NCI-H460 (cell line): ENCODE data around the gene LHFPL3. TPM values are rescaled to one million over a fixed set of nuclear protein-coding genes. Genes with fewer than 3 reads are reported as not detected.

Source experiments
- DNase-seq: peaks from one replicate; pipeline ENCODE4 v3.0.0-alpha.2; 2016; ENCODE audit warnings: low read depth; ENCODE audit errors: extremely low read depth
- total RNA-seq: library from RNA; depleted of rRNA; stranded (reverse); fragments of >200 nt; shearing (Covaris generic); gene quantifications from 2 replicates; pipeline ENCODE4 v1.2.3, GENCODE V29; 2014

The LHFPL3 gene
- total RNA-seq, 1 experiment from 2014 or later: not detected

DNA sequence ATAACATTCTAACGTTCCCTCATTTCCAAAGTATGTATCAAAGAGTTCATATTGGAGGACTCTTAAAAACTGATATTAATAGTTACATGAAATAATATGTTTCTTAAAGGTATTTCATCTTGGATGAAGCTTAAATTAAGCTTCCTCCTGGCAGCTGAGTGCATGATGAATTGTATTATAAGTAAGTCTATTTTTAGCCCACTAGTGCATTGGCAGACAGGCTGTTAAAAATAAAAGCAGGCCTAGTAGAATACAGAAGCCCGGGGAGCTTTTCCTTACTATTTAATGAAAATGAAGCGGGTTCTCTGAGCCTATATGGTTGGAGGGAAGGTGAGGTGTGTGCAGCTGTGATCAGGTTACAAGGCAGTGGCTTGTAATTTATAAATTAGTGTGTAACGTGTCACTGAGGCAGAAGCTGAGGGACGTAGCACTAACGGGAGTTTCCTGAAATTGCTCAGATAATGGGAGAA, 554.9 kb downstream of the LHFPL3 start:
- DNase-seq: no peak

DNA sequence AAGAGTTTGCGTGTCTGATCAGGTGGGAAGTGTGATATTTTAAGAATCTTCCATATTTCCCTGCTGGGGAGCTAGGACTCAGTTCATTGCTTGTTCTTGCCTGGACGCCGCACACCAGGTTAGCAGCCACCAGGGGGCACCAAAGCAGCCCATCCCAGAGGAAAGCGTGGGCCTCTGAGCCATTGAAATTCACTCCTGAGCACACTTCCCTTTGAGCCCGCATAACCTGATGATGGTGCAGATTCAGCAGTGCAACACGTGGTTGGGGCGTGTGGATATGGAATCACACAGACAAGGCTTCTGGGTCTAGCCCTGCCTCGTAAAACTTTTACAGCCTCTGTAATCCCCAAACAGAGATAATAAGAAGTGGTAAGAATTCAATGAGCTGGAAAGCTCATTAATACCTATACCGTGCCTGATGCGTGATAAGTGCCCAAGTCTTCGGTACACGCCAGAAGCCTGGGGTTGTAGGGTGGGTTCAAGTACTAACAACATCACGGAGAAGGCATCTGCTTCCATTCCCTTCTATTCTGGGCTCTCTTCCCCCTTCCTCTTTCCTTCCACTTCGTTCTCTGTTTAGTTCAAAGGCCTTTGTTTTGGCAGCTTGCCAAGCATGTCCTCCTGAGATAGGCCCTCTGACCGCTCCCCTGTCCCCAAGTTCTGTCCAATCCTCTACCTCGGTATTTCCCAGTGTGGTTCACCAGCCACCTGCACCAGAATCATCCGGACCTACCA, 555.5 kb downstream of the LHFPL3 start:
- peak; percentile 80 for DNase-seq

DNA sequence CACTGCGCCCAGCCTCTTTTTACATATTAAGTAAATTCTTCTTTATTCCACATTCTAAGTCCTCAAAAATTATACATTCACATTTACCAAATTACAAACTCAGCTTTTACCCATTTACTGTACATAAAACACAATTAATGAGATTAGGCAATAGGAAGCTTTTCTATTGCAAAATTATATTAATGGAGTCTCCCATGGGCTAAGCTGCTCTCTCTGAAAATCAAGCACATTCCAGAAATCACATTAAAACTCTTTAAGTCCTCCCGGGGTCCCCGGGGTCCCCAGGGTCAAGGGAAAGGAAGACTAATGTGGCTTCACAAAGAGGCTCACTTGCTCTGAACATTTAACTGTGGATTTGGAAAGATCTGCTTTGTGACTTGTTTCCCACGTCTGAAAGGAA, 558.2 kb downstream of the LHFPL3 start:
- DNase-seq: no peak

- DNase-seq: no peak
Observed at GRCh38 chr7:104890216-104890615, 561.8 kb downstream of the LHFPL3 start.

GRCh38 chr7:104891949-104892348, 563.5 kb downstream of the LHFPL3 start:
- no peak for DNase-seq

DNA sequence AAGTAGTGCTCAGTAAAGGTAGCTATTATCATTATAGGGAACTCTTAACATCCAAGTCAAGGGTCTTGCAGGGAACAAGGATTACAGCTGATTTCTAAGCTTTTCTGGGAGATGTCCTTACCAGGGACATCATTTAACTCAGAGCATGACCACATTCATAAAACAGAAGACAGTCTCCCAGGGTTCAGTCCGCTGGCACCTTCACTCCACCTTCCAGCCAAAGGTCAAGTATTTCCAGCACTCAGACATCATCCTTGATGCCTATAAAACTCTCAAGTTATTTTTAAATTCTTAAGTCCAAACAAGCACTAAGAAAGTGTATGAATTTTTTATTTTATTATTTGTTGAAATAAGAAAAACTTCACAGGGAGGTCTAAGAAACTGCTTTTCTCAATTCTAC, 565.9 kb downstream of the LHFPL3 start:
- no peak for DNase-seq

- DNase-seq: no peak
Observed at GRCh38 chr7:104894726-104895521, 566.5 kb downstream of the LHFPL3 start.

- no peak for DNase-seq
Observed at GRCh38 chr7:104895522-104896236, 567.3 kb downstream of the LHFPL3 start.

DNA sequence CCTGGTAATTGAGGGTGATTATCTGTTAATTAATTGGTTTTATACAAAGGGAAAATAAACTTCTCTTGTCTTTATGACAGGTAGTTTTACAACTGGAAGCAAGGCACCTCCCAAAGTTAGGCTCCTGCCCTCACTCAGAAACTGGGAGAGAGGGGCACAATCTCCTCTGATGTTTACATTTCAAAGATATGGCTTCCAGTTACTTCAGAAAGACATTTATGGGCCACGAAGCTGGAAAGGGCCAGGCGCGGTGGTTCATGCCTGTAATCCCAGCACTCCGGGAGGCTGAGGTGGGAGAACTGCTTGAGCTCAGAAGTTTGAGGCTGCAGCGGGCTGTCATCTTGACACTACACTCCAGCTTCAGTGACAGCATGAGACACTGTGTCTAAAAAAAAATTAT, 570.0 kb downstream of the LHFPL3 start:
- DNase-seq: no peak

DNA sequence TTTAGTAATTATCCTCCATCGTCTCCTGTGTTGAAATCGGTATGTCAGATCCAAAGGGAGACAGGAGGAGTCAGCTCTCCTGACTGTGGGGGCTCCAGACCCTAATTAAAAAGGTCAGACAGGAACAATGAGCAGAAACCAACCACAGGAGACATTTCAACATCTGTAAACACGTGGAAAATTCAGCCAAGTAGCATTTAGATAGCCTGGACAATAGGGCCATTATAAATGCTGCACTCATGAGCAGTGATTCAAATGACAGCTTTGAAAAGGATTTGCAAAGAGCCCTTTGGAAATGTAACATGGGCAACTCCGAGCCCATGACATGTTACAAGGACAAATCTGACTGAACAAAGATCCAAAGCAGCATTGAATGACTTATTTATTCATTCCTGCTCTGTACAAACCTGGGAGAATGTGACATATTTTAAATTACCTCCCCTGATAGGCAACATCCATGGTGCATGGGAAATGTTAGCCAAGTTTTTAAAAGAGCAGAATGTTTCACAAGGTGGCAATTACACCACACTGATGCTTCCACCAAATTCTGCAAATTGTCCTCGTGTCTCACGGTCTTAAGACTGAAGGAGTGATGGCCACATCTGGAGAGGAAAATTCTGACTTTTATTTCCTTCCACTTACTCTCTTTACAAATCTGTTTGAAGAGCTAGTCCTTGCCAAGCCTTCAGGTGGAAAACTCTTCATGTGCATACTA, 572.3 kb downstream of the LHFPL3 start:
- no peak for DNase-seq

- no peak for DNase-seq
Observed at GRCh38 chr7:104901240-104901619, 572.8 kb downstream of the LHFPL3 start.

- DNase-seq: no peak
Observed at GRCh38 chr7:104902183-104902582, 573.8 kb downstream of the LHFPL3 start.

DNA sequence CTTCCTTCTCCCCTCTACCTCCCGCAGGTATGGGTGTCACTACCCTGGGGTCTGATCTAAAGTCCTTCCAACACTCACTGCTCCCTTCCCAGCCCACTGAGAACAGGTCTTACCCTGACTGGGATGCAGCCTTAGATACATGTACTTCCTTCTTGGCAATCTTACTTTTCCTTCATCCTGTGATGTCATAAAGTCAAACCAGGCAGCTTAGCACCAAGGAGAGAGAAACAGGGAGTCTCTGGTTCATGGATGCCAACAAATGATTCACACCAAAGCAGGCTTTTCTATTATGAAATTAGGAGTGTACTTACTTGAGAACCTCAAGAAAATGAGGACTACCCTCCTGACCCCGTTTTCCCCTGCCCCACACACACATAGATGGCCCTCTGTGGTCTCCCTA, 574.6 kb downstream of the LHFPL3 start:
- DNase-seq: peak; percentile 18

- DNase-seq: no peak
Observed at GRCh38 chr7:104903846-104904245, 575.4 kb downstream of the LHFPL3 start.

GRCh38 chr7:104906032-104906431, 577.6 kb downstream of the LHFPL3 start:
- no peak for DNase-seq

DNA sequence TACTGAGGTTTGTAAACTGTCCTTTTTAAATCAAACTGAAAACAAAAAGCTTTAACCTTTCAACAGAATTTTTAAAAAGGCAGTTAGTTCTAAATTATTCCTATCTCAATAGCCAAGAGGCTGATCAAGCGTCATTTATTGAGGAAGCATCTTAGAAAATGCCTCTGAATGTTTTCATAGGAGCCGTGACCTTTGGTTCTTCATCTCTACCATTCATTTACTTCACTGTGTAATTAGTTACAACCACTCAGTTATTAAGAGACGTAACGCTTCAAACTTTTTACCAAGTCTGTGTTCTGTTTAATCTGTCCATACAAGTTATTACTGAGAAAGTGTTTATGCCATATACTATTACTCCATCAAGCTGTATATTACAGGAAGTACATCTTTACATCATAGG, 578.2 kb downstream of the LHFPL3 start:
- DNase-seq: no peak

DNA sequence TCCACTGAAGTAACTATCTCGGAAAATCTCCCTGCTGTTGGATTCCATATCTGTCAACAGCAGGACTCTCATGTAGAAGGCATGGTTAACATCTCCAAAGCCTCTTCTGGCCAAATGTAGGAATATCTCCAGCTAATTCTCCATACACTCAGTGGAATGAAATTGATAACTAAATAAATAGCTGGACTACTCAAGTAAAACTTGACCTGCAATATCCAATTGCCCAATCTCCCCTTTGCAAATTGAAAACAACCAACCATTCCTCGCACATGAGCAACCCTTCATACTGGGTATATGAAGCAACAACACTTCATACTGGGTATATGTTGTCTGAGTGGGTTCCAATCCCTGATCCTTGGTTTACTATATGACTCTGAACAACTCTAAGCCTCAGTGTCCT, 580.2 kb downstream of the LHFPL3 start:
- no peak for DNase-seq

DNA sequence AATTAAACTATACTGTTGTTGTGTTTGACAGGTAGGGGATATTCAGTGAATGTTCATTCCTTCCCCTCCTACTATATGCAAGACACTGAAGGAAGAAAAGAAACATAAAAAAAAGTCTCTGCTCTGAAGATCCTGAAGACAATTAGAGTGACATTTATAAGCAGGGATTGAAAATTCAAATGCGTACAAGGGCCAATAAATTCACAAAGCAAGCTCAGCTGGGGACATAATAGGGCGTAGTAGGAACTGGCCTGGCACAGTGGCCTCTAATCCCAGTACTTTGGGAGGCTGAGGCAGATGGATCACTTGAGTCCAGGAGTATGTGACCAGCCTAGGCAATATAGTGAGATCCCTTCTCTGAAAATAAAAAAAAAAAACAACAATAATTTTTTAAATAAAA, 580.7 kb downstream of the LHFPL3 start:
- DNase-seq: no peak

DNA sequence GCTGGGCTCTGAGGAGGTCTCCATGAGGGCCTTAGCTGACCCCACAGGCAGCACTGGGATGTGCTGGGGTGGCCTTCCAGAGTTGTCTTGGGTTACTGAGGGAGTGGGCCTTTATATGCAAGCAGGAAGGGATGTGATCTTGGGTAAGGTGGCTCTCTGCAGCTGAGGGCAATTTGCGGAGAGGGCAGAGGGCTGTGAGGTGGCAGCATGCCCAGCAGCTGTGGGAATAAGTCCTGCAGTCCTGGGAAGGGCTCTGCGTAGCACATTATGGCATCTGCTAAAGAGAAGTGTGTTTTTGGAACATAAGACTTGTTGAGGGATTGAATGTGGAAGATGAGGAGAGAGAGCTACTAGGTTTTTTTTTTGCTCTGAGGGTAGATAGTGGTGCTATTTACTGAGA, 586.0 kb downstream of the LHFPL3 start:
- no peak for DNase-seq

GRCh38 chr7:104921596-104921995, 593.2 kb downstream of the LHFPL3 start:
- no peak for DNase-seq
